Mesenchymal stem cell (in vitro differentiated cells and primary cell): ENCODE results near the gene THRAP3.

Source experiments
- DNase-seq: peaks from one replicate; pipeline ENCODE4 v3.0.0-alpha.2; 2013
- H2AFZ ChIP-seq: one replicate; pipeline ENCODE4 v1.6.1; 2013; ENCODE audit warnings: low read depth, mild to moderate bottlenecking, control low read depth, inconsistent platforms, low read length, moderate library complexity
- H2AK5ac ChIP-seq: 2 replicates; pipeline ENCODE4 v1.6.1; 2013; ENCODE audit warnings: low read length, moderate library complexity, mild to moderate bottlenecking, inconsistent platforms; ENCODE audit not compliant: severe bottlenecking
- H2BK120ac ChIP-seq: one replicate; pipeline ENCODE4 v1.6.1; 2013; ENCODE audit warnings: low read depth, mild to moderate bottlenecking, inconsistent platforms, low read length, moderate library complexity
- H2BK12ac ChIP-seq, 2 experiments: one replicate each; pipeline ENCODE4 v1.6.1; 2013; ENCODE audit warnings: inconsistent platforms in 2 of 2, low read length in 2 of 2, mild to moderate bottlenecking in 2 of 2, moderate library complexity in 2 of 2, control low read depth in 1 of 2
- H2BK15ac ChIP-seq: one replicate; pipeline ENCODE4 v1.6.1; 2013; ENCODE audit warnings: mild to moderate bottlenecking, low read depth, inconsistent platforms; ENCODE audit not compliant: poor library complexity, severe bottlenecking
- H2BK5ac ChIP-seq: 2 replicates; pipeline ENCODE4 v1.6.1; 2013; ENCODE audit warnings: low read depth, mild to moderate bottlenecking, low read length, control low read depth, inconsistent platforms; ENCODE audit not compliant: poor library complexity, severe bottlenecking
- H3K14ac ChIP-seq, 2 experiments: one replicate each; pipeline ENCODE4 v1.6.1; 2013; ENCODE audit warnings: inconsistent platforms in 2 of 2, low read length in 2 of 2, control low read depth in 1 of 2, mild to moderate bottlenecking in 1 of 2, moderate library complexity in 1 of 2
- H3K18ac ChIP-seq, 2 experiments: one replicate each; pipeline ENCODE4 v1.6.1; 2013; ENCODE audit warnings: inconsistent platforms in 2 of 2, low read length in 2 of 2, control low read depth in 1 of 2, low read depth in 1 of 2, mild to moderate bottlenecking in 1 of 2
- H3K23ac ChIP-seq, 2 experiments: one replicate each; pipeline ENCODE4 v1.6.1; 2013; ENCODE audit warnings: inconsistent platforms in 2 of 2, low read length in 2 of 2, mild to moderate bottlenecking in 2 of 2, moderate library complexity in 2 of 2, control low read depth in 1 of 2
- H3K27ac ChIP-seq: 2 replicates; pipeline ENCODE4 v1.5.1; 2013; ENCODE audit warnings: mild to moderate bottlenecking, moderate library complexity, low read length, control low read depth, inconsistent platforms; ENCODE audit not compliant: poor library complexity, severe bottlenecking
- H3K27me3 ChIP-seq, 2 experiments: 2 replicates each; pipeline versions ENCODE4 v1.6.1 to v1.7.0; 2013; ENCODE audit warnings: low read length in 2 of 2, mild to moderate bottlenecking in 2 of 2, moderate library complexity in 2 of 2, control low read depth in 1 of 2, inconsistent platforms in 1 of 2; ENCODE audit not compliant: control insufficient read depth in 1 of 2, insufficient read depth in 1 of 2
- H3K36me3 ChIP-seq, 2 experiments: 2 replicates each; pipeline versions ENCODE4 v1.6.1 to v1.7.0; 2013; ENCODE audit warnings: low read length in 2 of 2, control low read depth in 1 of 2, inconsistent platforms in 1 of 2, low read depth in 1 of 2, mild to moderate bottlenecking in 1 of 2; ENCODE audit not compliant: insufficient read depth in 2 of 2, control insufficient read depth in 1 of 2
- H3K4ac ChIP-seq, 2 experiments: one replicate each; pipeline ENCODE4 v1.6.1; 2013; ENCODE audit warnings: inconsistent platforms in 2 of 2, low read length in 2 of 2, mild to moderate bottlenecking in 2 of 2, moderate library complexity in 2 of 2, control low read depth in 1 of 2, low read depth in 1 of 2
- H3K4me1 ChIP-seq: 2 replicates; pipeline ENCODE4 v1.6.1; 2013; ENCODE audit warnings: low read depth, low read length, control low read depth; ENCODE audit not compliant: control insufficient read depth, insufficient read depth
- H3K4me2 ChIP-seq: 2 replicates; pipeline ENCODE4 v1.6.1; 2013; ENCODE audit warnings: low read length, mild to moderate bottlenecking, inconsistent platforms; ENCODE audit not compliant: poor library complexity, severe bottlenecking
- H3K4me3 ChIP-seq, 2 experiments: 2 replicates each; pipeline versions ENCODE4 v1.5.1 to v1.7.0; 2013; ENCODE audit warnings: low read length in 2 of 2, mild to moderate bottlenecking in 2 of 2, control low read depth in 1 of 2, low read depth in 1 of 2; ENCODE audit not compliant: insufficient read depth in 1 of 2
- H3K79me1 ChIP-seq: replicated peaks from 2 replicates; pipeline ENCODE4 v1.6.1; 2013; ENCODE audit warnings: mild to moderate bottlenecking, control low read depth, low read length, inconsistent platforms; ENCODE audit not compliant: poor library complexity, severe bottlenecking
- H3K9ac ChIP-seq: 2 replicates; pipeline ENCODE4 v1.7.0; 2013; ENCODE audit warnings: mild to moderate bottlenecking, low read length, moderate library complexity
- H3K9me3 ChIP-seq: 2 replicates; pipeline ENCODE4 v1.7.0; 2013; ENCODE audit warnings: mild to moderate bottlenecking, low read length; ENCODE audit not compliant: control insufficient read depth
- H4K8ac ChIP-seq: one replicate; pipeline ENCODE4 v1.6.1; 2013; ENCODE audit warnings: inconsistent platforms, mild to moderate bottlenecking, low read length, moderate library complexity
- H4K91ac ChIP-seq: one replicate; pipeline ENCODE4 v1.6.1; 2013; ENCODE audit warnings: mild to moderate bottlenecking, low read length, inconsistent platforms
- WGBS: methylation state at CpG from one replicate; pipeline ENCODE4 v1.1.7; 2013; ENCODE audit warnings: mixed read lengths; 5-methylcytosine and 5-hydroxymethylcytosine counted together

The THRAP3 gene

GRCh38 chr1:36268981-36269380, 44.7 kb downstream of the THRAP3 start:
- Histone ChIP-seq H3K4me2 (no peak overlapping the region), H3K36me3 (peaks cover 20 to 64% of the 10 kb centered on the region in 2 experiments), H2BK120ac (no peak overlapping the region), H3K4ac (no peak overlapping the region), H2BK12ac (no peak overlapping the region), H2BK5ac (no peak overlapping the region), H3K27me3 (no peaks in the 10 kb centered on the region), H2AFZ (no peak overlapping the region), H3K9ac (peak overlapping the region; percentile 29), H3K14ac (no peak overlapping the region), H3K79me1 (peaks cover 4% of the 10 kb centered on the region), H3K27ac (no peak overlapping the region), H2AK5ac (no peak overlapping the region), H4K91ac (no peak overlapping the region), H2BK15ac (no peak overlapping the region), H3K4me3 (no peak overlapping the region), H4K8ac (no peak overlapping the region), H3K4me1 (peaks cover 4% of the 10 kb centered on the region), H3K18ac (no peak overlapping the region), H3K9me3 (no peaks in the 10 kb centered on the region), H3K23ac (no peak overlapping the region)
- WGBS, result over 99% methylated on average over 6 of the region's 6 CpGs
- no peak for DNase-seq

DNA sequence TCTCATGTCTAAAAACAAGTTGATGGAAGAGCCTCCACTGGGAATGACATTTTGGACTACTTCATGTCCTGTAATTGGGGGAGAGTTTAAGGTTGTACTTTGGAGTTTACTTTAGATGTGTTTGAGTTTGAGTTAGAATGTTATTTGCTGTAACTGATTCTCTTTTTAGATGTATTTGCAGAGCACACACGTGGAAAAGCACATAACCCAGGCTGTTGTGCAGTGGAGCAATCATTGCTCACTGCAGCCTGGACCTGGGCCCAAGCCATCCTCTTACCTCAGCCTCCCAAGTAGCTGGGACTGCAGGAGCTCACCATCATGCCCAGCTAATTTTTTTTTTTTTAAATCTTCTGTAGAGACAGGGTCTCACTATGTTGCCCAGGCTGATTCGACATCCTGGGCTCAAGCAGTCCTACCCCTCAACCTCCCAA, 45.2 kb downstream of the THRAP3 start:
- Histone ChIP-seq H4K91ac (no peak overlapping the region), H4K8ac (no peak overlapping the region), H2BK12ac (no peak overlapping the region), H2BK15ac (no peak overlapping the region), H3K9me3 (no peaks in the 10 kb centered on the region), H3K23ac (no peak overlapping the region), H3K9ac (peak overlapping the region; percentile 29), H2BK5ac (no peak overlapping the region), H2BK120ac (no peak overlapping the region), H2AFZ (no peak overlapping the region), H3K27ac (no peak overlapping the region), H3K4me1 (peaks cover 4% of the 10 kb centered on the region), H3K4me2 (no peak overlapping the region), H3K79me1 (peaks cover 2% of the 10 kb centered on the region), H3K36me3 (peaks cover 20 to 60% of the 10 kb centered on the region in 2 experiments), H3K27me3 (no peaks in the 10 kb centered on the region), H3K4me3 (no peak overlapping the region), H3K4ac (no peak overlapping the region), H3K18ac (no peak overlapping the region), H2AK5ac (no peak overlapping the region), H3K14ac (no peak overlapping the region)
- WGBS, result 90% methylated on average over 2 of the region's 2 CpGs
- no peak for DNase-seq

DNA sequence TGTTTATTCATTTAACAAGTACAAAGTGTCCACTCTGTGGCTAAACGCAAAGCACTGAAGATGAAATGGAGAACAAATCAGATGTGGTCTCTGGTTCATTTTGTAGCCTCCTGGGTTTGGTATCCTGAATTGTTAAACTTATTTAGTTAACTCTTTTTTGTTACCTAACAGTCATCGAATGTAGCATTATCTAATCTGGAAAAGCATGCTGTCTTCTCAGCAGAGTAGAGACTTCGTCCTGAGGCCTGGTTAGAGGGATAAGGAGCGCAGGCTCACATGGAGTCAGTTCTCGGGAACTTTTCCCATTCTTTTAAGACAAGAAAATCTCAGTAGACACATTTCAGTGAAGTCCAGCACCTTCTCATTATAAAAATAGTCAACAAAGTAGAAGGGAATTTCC, 48.8 kb downstream of the THRAP3 start:
- no peak overlapping the region for H2BK15ac ChIP-seq
- H2AFZ ChIP-seq, result no peak overlapping the region
- no peak overlapping the region for H3K9ac ChIP-seq
- H3K4me1 ChIP-seq, result peaks cover 2% of the 10 kb centered on the region
- H4K91ac ChIP-seq, result no peak overlapping the region
- H3K27me3 ChIP-seq, result no peaks in the 10 kb centered on the region
- H2BK12ac ChIP-seq, result no peak overlapping the region
- H3K18ac ChIP-seq, result no peak overlapping the region
- H2AK5ac ChIP-seq, result no peak overlapping the region
- no peak overlapping the region for H3K23ac ChIP-seq
- H3K36me3 ChIP-seq, result peaks cover 27 to 38% of the 10 kb centered on the region in 2 experiments
- H3K9me3 ChIP-seq, result no peaks in the 10 kb centered on the region
- H4K8ac ChIP-seq, result no peak overlapping the region
- no peak overlapping the region for H2BK5ac ChIP-seq
- no peak overlapping the region for H3K27ac ChIP-seq
- H3K79me1 ChIP-seq, result peaks cover 4% of the 10 kb centered on the region
- no peak overlapping the region for H3K4me3 ChIP-seq
- DNase-seq, result no peak
- no peak overlapping the region for H2BK120ac ChIP-seq
- no peak overlapping the region for H3K14ac ChIP-seq
- H3K4ac ChIP-seq, result no peak overlapping the region
- 97% methylated on average over 3 of the region's 5 CpGs for WGBS
- H3K4me2 ChIP-seq, result no peak overlapping the region

DNA sequence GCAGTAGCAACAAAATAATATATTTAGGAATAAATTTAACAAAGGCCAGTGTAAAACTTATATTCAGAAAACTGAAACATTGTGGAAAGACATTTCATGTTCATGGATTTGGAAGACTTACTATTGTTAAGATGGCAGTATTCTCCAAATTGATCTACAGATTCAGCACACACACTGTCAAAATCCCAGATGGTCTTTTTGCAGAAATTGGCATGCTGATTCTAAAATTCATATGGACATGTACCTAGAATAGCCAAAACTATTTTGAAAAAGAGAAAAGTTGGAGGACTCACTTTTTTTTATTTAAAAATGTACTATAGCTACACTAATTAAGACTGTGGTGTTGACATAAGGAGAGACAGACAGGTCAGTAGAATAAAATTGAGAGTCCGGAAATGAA, 50.0 kb downstream of the THRAP3 start:
- H2BK120ac ChIP-seq, result no peak overlapping the region
- H2BK5ac ChIP-seq, result no peak overlapping the region
- no peak overlapping the region for H2AK5ac ChIP-seq
- WGBS, result 95% methylated on average over 1 of the region's 1 CpG
- no peak overlapping the region for H3K9ac ChIP-seq
- H3K9me3 ChIP-seq, result no peaks in the 10 kb centered on the region
- H2BK12ac ChIP-seq, result no peak overlapping the region
- no peak overlapping the region for H3K23ac ChIP-seq
- H3K14ac ChIP-seq, result no peak overlapping the region
- peaks cover 2% of the 10 kb centered on the region for H3K4me1 ChIP-seq
- H3K27ac ChIP-seq, result no peak overlapping the region
- no peak for DNase-seq
- no peak overlapping the region for H2AFZ ChIP-seq
- no peak overlapping the region for H3K4ac ChIP-seq
- no peak overlapping the region for H2BK15ac ChIP-seq
- H3K18ac ChIP-seq, result no peak overlapping the region
- no peak overlapping the region for H3K4me2 ChIP-seq
- no peak overlapping the region for H4K91ac ChIP-seq
- H3K79me1 ChIP-seq, result peaks cover 4% of the 10 kb centered on the region
- H3K4me3 ChIP-seq, result no peak overlapping the region
- H3K27me3 ChIP-seq, result no peaks in the 10 kb centered on the region
- H3K36me3 ChIP-seq, result peaks cover 21 to 33% of the 10 kb centered on the region in 2 experiments
- no peak overlapping the region for H4K8ac ChIP-seq
